Naive B cell (primary cell): Measurements from ENCODE around the gene NT5DC4. TPM values are rescaled to one million over a fixed set of nuclear protein-coding genes. Genes with fewer than 3 reads are reported as not detected.
"Not testable (repeated sequence)": the region's sequence is repeated elsewhere in the genome, so short reads cannot be mapped to it uniquely, and the experiment has no call there.

Experiments used
- ATAC-seq, 2 donors: fragments of 150-1000 bp; cut with Tn5 transposase; 2 replicates each; pipeline ENCODE4 v1.10.0; 2021; ENCODE audit warnings: low read depth in 2 of 2, mild to moderate bottlenecking in 2 of 2, moderate library complexity in 2 of 2
- DNase-seq: peaks from one replicate; pipeline ENCODE4 v3.0.0; 2022
- H3K27ac Mint-ChIP-seq, 6 donors: one replicate each; pipeline ENCODE4 v1.8.0; 2020 to 2022; ENCODE audit warnings: mild to moderate bottlenecking in 6 of 6, mixed read lengths in 6 of 6, moderate library complexity in 5 of 6, inconsistent platforms in 2 of 6
- H3K27me3 Mint-ChIP-seq, 3 donors: one replicate each; pipeline ENCODE4 v1.8.0; 2021 to 2022; ENCODE audit warnings: mixed read lengths in 3 of 3, mild to moderate bottlenecking in 1 of 3
- H3K36me3 Mint-ChIP-seq, 2 donors: one replicate each; pipeline ENCODE4 v1.8.0; 2020 to 2022; ENCODE audit warnings: mixed read lengths in 2 of 2, inconsistent platforms in 1 of 2, mild to moderate bottlenecking in 1 of 2
- H3K4me1 Mint-ChIP-seq, 3 donors: one replicate each; pipeline ENCODE4 v1.8.0; 2020 to 2022; ENCODE audit warnings: mixed read lengths in 3 of 3, inconsistent platforms in 1 of 3, mild to moderate bottlenecking in 1 of 3, moderate library complexity in 1 of 3
- H3K4me3 Mint-ChIP-seq, 8 donors: one replicate each; pipeline ENCODE4 v1.8.0; 2020 to 2022; ENCODE audit warnings: mild to moderate bottlenecking in 8 of 8, mixed read lengths in 8 of 8, moderate library complexity in 8 of 8, inconsistent platforms in 2 of 8
- H3K9me3 Mint-ChIP-seq, 7 donors: one replicate each; pipeline ENCODE4 v1.8.0; 2020 to 2022; ENCODE audit warnings: mixed read lengths in 7 of 7, mild to moderate bottlenecking in 5 of 7, inconsistent platforms in 2 of 7, moderate library complexity in 1 of 7
- polyA plus RNA-seq, 6 donors: library from polyadenylated mRNA; unstranded; fragments of 300-500 nt; fragmentation: Illumina TruSeq; gene quantifications; one replicate each; pipeline ENCODE4 v1.2.3, GENCODE V29; 2021; ENCODE audit warnings: low read depth in 6 of 6

Gene NT5DC4
- polyA plus RNA-seq, 6 donors from 2014 or later = not detected

DNA sequence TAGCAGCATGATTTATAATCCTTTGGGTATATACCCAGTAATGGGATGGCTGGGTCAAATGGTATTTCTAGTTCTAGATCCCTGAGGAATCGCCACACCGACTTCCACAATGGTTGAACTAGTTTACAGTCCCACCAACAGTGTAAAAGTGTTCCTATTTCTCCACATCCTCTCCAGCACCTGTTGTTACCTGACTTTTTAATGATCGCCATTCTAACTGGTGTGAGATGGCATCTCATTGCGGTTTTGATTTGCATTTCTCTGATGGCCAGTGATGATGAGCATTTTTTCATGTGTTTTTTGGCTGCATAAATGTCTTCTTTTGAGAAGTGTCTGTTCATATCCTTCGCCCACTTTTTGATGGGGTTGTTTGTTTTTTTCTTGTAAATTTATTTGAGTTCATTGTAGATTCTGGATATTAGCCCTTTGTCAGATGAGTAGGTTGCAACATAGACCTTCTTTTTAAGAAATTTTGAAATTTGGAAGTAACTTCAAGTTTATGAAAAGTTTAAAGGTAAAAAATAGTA is 3.9 kb upstream of the NT5DC4 start:
- ATAC-seq, H3K36me3 Mint-ChIP-seq, DNase-seq, H3K9me3 Mint-ChIP-seq, H3K4me3 Mint-ChIP-seq: not testable (repeated sequence)
- peak overlapping the region in 1 of 6 donors; percentile 44 for H3K27ac Mint-ChIP-seq
- H3K27me3 Mint-ChIP-seq = peaks cover 4 to 29% (median 28%) of the 10 kb centered on the region in 3 donors
- peaks cover 9 to 24% (median 18%) of the 10 kb centered on the region in 3 donors for H3K4me1 Mint-ChIP-seq

DNA sequence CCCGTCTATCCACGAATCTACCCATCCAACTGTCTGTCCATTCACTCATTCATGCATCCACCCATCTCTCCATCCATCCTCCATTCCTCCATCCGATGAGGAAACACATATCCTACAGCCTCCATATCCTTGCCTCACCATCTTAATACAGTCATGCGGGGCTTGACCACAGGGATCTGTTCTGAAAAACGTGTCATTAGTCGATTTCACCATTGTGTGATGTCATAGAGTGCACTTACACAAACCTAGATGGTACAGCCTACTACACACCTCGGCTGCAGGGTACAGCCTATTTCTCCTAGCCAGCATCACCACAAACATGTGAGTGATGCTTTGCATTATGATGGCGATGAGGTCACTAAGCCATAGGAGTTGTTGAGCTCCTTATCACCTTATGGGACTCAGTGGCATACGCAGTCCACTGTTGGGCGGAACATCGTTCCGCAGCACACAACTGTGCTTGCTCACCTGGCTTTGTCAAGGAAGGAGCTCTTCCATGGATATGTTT is 1.9 kb upstream of the NT5DC4 start:
- DNase-seq (no peak), ATAC-seq (no peak)
- H3K9me3 Mint-ChIP-seq = peaks cover 0 to 7% (median 2%) of the 10 kb centered on the region in 7 donors
- no peaks in the 10 kb centered on the region for H3K36me3 Mint-ChIP-seq
- no peak overlapping the region for H3K4me3 Mint-ChIP-seq
- peaks cover 0 to 5% (median 0%) of the 10 kb centered on the region in 3 donors for H3K4me1 Mint-ChIP-seq
- peaks cover 4 to 19% (median 15%) of the 10 kb centered on the region in 3 donors for H3K27me3 Mint-ChIP-seq
- no peak overlapping the region for H3K27ac Mint-ChIP-seq

DNA sequence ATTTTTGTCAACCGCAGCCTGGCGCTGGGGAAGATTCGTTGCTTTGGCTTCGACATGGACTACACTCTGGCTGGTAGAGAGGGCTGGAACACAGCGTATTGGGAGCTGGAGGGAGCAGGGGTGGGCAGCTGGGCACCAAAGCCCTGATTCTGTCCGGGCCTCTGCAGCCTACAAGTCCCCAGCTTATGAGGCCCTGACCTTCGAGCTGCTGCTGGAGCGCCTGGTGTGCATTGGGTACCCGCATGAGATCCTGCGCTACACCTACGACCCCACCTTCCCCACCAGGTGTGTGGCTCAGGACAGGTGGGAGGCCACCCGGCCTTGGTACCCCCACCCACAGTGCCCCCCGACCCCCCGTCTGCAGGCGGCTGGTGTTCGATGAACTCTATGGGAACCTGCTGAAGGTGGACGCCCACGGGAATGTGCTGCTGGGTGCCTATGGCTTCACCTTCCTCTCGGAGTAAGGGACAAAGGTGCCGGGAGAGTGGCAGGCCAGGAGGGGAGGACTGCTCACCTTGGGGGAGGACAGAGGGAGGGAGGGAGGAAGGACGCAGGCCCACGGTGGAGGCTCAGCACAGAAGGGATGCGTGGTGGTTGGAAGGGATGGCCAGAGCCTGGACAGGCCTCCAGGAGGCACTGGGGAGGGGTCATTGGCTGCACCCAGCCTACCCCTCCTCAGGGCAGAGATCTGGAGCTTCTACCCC is 1.2 kb downstream of the NT5DC4 start:
- Mint-ChIP-seq H3K27ac (no peak overlapping the region), H3K4me3 (no peak overlapping the region), H3K27me3 (peaks cover 4 to 11% (median 5%) of the 10 kb centered on the region in 3 donors), H3K36me3 (no peaks in the 10 kb centered on the region), H3K4me1 (peaks cover 7 to 12% (median 9%) of the 10 kb centered on the region in 3 donors), H3K9me3 (peaks cover 0 to 6% (median 2%) of the 10 kb centered on the region in 7 donors)
- DNase-seq (no peak), ATAC-seq (no peak)

DNA sequence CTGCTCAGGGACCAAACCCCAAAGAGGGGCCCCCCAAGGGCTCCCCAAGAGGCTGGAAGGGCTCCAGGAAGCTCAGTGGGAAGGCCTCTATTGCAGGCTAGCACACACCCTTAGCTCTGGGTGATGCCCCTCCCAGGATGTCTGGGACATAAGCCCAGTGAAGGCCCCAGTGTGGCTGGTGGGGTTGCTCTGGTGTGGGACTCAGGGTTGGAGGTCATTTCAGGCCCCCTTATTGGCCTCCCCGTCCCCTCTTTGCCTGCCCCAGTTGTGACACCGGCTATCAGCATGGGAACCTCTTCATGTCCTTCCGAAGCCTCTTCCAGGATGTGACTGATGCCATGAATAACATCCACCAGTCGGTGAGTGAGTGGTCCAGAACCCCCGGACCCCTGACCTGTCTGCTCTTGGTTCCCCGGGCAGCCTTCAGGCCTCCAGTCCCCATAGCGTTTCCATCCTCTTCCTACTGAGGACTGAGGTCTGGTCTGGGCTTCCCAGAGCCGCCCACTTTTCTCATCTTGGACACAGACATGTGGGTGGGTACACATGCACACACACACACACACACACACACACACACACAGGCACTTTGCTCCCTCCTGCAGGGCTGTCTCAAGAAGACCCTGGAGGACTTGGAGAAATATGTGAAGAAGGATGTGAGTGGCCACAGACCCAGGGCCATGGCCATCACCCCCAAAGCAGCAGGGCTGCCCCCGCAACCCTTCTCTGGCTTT is 2.2 kb downstream of the NT5DC4 start:
- Mint-ChIP-seq H3K36me3 (no peaks in the 10 kb centered on the region), H3K27ac (no peak overlapping the region), H3K4me1 (peaks cover 7 to 14% (median 11%) of the 10 kb centered on the region in 3 donors), H3K4me3 (no peak overlapping the region), H3K27me3 (peaks cover 4 to 11% (median 5%) of the 10 kb centered on the region in 3 donors), H3K9me3 (no peaks in the 10 kb centered on the region)
- DNase-seq (no peak), ATAC-seq (no peak)

DNA sequence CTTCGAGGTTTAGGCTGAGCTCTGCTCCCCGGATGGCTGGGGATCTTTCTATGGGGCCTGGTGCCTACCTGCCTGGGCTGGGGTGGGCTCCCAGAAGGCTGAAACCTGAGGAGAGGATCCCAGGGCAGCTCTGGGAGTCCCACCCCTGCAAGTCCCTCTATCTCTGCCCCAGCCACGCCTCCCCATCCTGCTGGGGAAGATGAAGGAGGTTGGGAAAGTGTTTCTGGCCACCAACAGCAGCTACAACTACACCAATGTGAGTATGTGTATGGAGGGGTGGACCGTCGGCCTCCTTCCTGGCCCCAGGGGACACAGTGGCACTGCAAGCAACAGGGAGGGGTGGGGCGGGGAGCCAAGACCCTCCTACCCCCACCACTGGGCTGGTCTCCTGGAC is 2.7 kb downstream of the NT5DC4 start:
- no peaks in the 10 kb centered on the region for H3K9me3 Mint-ChIP-seq
- H3K4me1 Mint-ChIP-seq = peaks cover 7 to 14% (median 11%) of the 10 kb centered on the region in 3 donors
- H3K27me3 Mint-ChIP-seq = peaks cover 4 to 11% (median 5%) of the 10 kb centered on the region in 3 donors
- H3K36me3 Mint-ChIP-seq = no peaks in the 10 kb centered on the region
- ATAC-seq (no peak), DNase-seq (no peak)
- H3K27ac Mint-ChIP-seq = no peak overlapping the region
- no peak overlapping the region for H3K4me3 Mint-ChIP-seq

DNA sequence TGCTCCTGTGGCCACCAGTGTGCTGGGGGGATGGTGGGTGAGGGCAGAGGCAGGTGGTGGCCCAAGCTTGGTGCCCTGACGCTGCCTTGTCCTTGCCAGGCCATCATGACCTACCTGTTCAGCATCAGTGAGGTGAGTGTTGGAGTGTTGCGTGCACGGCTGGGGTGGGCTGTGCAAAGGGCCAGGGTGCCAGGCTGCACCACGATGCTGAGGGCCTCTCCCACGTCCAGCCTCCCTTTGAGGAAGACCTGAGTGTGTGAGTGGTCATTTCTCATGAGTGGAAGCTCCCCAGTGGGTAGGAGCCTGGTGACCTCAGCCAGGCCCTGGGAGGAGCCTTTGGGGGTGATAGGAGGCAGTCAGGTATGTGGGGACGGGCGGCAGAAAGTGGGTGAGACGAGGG is 3.2 kb downstream of the NT5DC4 start:
- Mint-ChIP-seq H3K27me3 (peaks cover 4 to 11% (median 5%) of the 10 kb centered on the region in 3 donors), H3K9me3 (no peaks in the 10 kb centered on the region), H3K4me3 (no peak overlapping the region), H3K27ac (no peak overlapping the region), H3K4me1 (peaks cover 7 to 14% (median 11%) of the 10 kb centered on the region in 3 donors), H3K36me3 (no peaks in the 10 kb centered on the region)
- no peak for ATAC-seq
- no peak for DNase-seq

DNA sequence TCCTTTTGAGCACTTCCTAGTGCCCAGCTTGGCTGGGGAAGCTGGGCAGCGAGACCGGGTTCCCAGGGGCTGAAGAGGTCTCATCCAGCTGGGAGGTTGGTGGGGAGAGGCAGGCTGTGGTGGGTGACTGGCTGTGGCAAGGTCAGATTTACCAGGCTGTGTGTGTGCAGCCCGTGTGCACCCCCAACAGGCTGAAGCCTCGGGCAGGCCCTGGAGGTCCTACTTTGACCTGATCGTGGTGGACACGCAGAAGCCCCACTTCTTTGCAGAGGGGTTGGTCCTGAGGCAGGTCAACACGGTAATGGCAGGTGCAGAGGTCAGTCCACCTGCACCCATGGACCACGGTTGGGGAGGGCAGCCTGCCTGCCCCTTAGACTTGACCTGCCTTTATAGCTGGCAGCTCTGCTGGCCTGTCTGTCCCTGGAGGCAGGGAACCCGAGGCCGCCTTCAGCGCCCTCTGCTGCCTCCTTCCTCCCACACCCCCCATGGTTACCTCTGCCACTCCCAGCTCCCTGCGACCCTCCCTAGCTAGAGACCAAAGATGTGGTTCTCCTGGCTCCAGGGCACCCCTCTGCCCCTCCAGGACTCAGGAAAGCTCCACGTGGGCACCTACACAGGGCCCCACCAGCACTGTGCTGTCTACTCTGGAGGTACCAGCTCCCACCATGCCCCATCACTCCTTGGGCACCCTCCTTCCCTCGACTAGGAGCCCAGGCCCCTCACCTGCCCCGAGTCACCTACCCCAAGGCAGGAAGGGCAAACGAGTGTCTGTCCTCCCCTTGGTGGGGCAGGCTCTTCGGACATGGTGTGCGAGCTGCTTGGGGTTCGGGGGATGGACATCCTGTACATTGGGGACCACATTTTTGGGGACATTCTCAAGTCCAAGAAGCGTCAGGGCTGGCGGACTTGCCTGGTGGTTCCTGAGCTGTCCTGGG is 4.0 kb downstream of the NT5DC4 start:
- Mint-ChIP-seq H3K4me1 (peaks cover 7 to 14% (median 11%) of the 10 kb centered on the region in 3 donors), H3K27me3 (peaks cover 4 to 11% (median 5%) of the 10 kb centered on the region in 3 donors), H3K36me3 (no peaks in the 10 kb centered on the region), H3K9me3 (no peaks in the 10 kb centered on the region), H3K27ac (no peak overlapping the region), H3K4me3 (peak overlapping the region in 2 of 8 donors; percentile 25 to 35)
- ATAC-seq (no peak), DNase-seq (no peak)

DNA sequence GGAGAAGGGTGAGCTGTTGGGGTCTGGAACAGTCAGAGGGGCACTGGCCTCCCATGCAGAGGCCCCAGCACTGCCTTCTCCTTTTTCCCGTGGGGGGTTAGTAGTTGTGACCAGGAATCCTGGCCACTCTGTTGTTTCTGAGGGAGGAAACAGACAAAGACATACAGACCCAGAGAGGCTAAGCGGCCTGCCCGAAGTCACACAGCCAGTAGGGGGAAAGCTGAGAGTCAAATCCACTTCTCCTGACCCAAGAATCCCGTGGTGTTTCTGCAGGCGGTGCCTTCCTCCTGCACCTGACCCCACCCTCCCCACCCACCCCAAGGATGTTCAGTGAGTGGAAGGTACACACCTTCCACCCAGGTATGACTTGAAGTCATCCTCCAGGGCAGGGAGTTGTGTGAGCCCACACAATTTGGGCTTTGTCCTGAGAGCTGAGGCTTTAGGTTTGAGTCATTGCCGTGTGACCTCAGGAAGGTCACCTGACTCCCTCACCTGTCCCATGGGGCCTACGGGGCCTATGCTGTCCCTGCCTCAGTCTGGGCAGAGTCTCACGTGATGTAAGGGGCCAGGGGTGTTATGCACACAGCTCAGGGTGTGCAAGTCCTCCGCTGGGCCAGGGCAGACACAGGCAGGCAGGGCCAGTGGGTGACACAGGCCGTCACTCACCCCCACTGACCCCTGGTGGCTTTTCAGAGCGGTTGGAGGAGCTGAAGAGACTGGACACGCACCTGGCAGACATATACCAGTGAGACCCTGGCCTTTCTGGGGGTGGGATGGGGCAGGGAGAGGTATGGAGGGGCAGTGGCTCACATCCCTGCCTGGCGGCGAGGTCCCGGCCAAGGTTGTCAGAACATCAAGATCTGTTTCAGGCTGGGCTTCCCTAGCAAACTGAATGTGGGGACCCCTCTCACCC is 5.0 kb downstream of the NT5DC4 start:
- Mint-ChIP-seq H3K9me3 (no peaks in the 10 kb centered on the region), H3K36me3 (no peaks in the 10 kb centered on the region), H3K27ac (peak overlapping the region in 3 of 6 donors; percentile 36 to 75 (median 58)), H3K27me3 (peaks cover under 1 to 12% (median 4%) of the 10 kb centered on the region in 3 donors), H3K4me1 (peaks cover 7 to 11% (median 9%) of the 10 kb centered on the region in 3 donors), H3K4me3 (no peak overlapping the region)
- ATAC-seq (no peak), DNase-seq (no peak)

DNA sequence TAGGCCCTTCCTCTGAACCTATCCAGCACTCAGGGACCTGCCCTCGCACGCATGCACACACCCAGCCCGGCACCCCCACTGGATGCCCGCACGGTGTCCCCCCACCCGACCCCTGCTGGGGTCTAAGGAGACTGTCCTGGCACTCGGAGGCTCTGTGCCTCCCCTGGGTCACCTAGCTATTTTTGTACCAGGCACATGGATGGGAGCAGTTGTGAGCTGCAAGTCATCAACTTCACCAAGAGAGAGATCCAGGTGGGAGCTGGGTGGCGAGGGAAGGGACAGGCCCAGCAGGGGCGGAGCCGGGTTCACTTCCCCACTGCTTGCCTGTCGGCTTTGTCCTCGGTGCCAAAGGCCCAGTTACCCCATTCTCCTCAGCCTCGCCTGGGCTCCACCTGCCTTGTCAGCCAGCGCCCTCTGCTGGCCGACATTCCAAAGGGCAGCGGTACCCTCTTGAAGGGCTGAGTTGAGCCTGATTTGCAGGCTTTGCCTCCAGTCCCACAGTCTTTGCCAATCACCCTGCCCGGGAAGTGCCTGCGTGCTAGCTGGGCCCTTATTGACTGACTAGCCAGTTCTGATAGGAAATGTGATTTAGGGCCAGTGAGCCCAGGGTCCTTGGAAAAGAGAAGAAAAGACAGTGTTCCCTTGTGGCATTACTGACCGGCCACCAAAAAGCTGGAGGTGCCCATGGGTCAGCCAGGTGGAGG is 5.8 kb downstream of the NT5DC4 start:
- Mint-ChIP-seq H3K27ac (peak overlapping the region in 2 of 6 donors; percentile 10 to 58), H3K36me3 (no peaks in the 10 kb centered on the region), H3K4me3 (no peak overlapping the region), H3K27me3 (peaks cover 0 to 6% (median 0%) of the 10 kb centered on the region in 3 donors), H3K9me3 (no peaks in the 10 kb centered on the region), H3K4me1 (peaks cover 7 to 11% (median 9%) of the 10 kb centered on the region in 3 donors)
- ATAC-seq = peak; percentile 96 to 97
- DNase-seq = peak; percentile 87

DNA sequence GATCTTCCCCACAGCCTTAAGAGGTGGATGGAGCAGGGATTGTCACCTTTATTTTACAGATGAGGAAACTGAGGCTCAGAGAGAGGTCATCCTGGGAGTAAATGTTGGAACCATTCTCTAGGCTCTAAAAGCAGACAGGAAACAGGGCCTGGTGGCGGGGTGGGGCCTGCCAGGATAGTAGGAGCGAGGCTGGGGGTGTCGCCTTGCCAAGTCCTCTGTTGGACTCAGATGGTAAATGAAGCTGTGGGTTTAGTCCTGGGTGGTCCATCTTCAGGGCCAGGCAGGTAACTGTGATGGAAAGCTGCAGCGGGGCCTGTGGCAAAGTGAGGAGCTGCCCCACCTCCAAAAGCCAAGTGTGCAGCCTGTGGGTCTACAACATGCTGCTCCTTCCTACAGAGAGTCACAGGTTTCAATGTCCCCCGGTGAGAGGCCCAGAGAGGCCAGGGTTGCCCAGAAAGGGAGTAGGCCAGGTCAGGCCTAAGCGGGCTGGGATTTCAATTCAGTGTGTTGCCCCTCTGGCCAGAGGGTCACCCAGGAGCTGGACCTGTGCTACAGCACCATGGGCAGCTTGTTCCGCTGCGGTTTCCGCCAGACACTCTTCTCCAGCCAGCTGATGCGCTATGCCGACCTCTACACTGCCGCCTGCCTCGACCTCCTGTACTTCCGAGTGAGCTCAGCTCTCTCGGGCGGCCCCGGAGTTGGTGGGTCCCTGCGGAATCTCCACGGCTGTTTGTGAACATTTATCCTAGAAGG is 6.6 kb downstream of the NT5DC4 start:
- Mint-ChIP-seq H3K27me3 (peaks cover 0 to 6% (median 0%) of the 10 kb centered on the region in 3 donors), H3K9me3 (no peaks in the 10 kb centered on the region), H3K4me3 (peak overlapping the region in 1 of 8 donors; percentile 15), H3K4me1 (peaks cover 7 to 11% (median 9%) of the 10 kb centered on the region in 3 donors), H3K27ac (no peak overlapping the region), H3K36me3 (no peaks in the 10 kb centered on the region)
- DNase-seq (no peak), ATAC-seq (no peak)

DNA sequence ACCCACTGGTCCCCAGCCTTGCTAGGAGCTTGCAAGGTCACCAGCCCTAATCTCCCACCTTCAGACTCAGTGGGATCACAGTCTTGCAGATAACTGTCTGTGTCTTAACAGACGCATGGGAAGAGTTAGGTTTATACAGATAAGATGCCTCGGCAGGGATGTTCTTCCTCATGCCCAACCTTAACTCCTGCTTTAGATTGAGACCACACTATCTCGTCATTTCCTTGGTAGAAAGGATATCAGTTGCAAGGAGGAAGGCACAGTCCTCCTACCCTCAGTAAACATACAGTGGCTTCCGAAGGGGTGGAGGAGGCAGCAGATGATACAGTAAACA is 7.2 kb downstream of the NT5DC4 start:
- Mint-ChIP-seq H3K4me1 (peaks cover 7 to 11% (median 9%) of the 10 kb centered on the region in 3 donors), H3K4me3 (no peak overlapping the region), H3K27ac (no peak overlapping the region), H3K9me3 (no peaks in the 10 kb centered on the region), H3K27me3 (peaks cover 0 to 6% (median 0%) of the 10 kb centered on the region in 3 donors), H3K36me3 (no peaks in the 10 kb centered on the region)
- DNase-seq = no peak
- no peak for ATAC-seq
